DND-41 (cell line): Measurements from ENCODE around the gene ELL.
"Not testable (repeated sequence)": the region's sequence is repeated elsewhere in the genome, so short reads cannot be mapped to it uniquely, and the experiment has no call there.

Source experiments
- ATAC-seq: fragments of 200-7000 bp; cut with Tn5 transposase; 3 replicates; pipeline ENCODE4 v1.9.1; 2021; ENCODE audit warnings: low read depth; ENCODE audit not compliant: insufficient read depth
- DNase-seq: peaks from one replicate; pipeline ENCODE4 v3.0.0-alpha.2; 2020
- H2AFZ ChIP-seq: 2 replicates; pipeline ENCODE4 v1.6.0; 2012; ENCODE audit warnings: low read depth, low read length
- H3K27ac ChIP-seq: 2 replicates; pipeline ENCODE4 v1.5.1; 2012; ENCODE audit warnings: low read length, inconsistent platforms
- H3K27me3 ChIP-seq: fragments of 200-600 bp; sonication (generic); 2 replicates; pipeline ENCODE4 v1.6.0; 2012; ENCODE audit warnings: low read length, mild to moderate bottlenecking, inconsistent platforms; ENCODE audit not compliant: insufficient read depth, poor library complexity
- H3K36me3 ChIP-seq: 2 replicates; pipeline ENCODE4 v1.5.1; 2012; ENCODE audit warnings: low read length, inconsistent platforms; ENCODE audit not compliant: insufficient read depth
- H3K4me1 ChIP-seq: 2 replicates; pipeline ENCODE4 v1.5.1; 2012; ENCODE audit warnings: mild to moderate bottlenecking, low read length; ENCODE audit not compliant: insufficient read depth
- H3K4me2 ChIP-seq: 2 replicates; pipeline ENCODE4 v1.6.0; 2012; ENCODE audit warnings: mild to moderate bottlenecking, moderate library complexity, low read length, inconsistent platforms; ENCODE audit not compliant: insufficient read depth
- H3K4me3 ChIP-seq, 2 experiments: fragments of 200-600 bp in 1 of 2; shearing (Covaris generic) in 1 of 2; 2 replicates each; pipeline ENCODE4 v1.5.1; 2012 to 2016; ENCODE audit warnings: inconsistent platforms in 2 of 2, low read length in 2 of 2, mild to moderate bottlenecking in 2 of 2, low read depth in 1 of 2, moderate library complexity in 1 of 2
- H3K79me2 ChIP-seq: 2 replicates; pipeline ENCODE4 v1.6.0; 2012; ENCODE audit warnings: low read length, inconsistent platforms; ENCODE audit not compliant: insufficient read depth
- H3K9ac ChIP-seq: 2 replicates; pipeline ENCODE4 v1.6.0; 2012; ENCODE audit warnings: low read depth, mild to moderate bottlenecking, inconsistent platforms, low read length, moderate library complexity
- H3K9me3 ChIP-seq: 2 replicates; pipeline ENCODE4 v1.5.1; 2012; ENCODE audit warnings: low read length, moderate library complexity, mild to moderate bottlenecking, inconsistent platforms; ENCODE audit not compliant: insufficient read depth, severe bottlenecking
- H4K20me1 ChIP-seq: 2 replicates; pipeline ENCODE4 v1.6.0; 2012; ENCODE audit warnings: low read length; ENCODE audit not compliant: insufficient read depth
- EZH2 ChIP-seq: IDR thresholded peaks from 3 replicates; pipeline ENCODE4 v1.6.1; 2012; ENCODE audit warnings: borderline replicate concordance, low read depth, mild to moderate bottlenecking, moderate library complexity, low read length, inconsistent platforms; ENCODE audit not compliant: severe bottlenecking
- TF ChIP-seq, protein P1 (sequence below): IDR thresholded peaks from 2 replicates; pipeline ENCODE4 v1.5.1; 2012; ENCODE audit warnings: borderline replicate concordance, low read length, moderate library complexity, mild to moderate bottlenecking; ENCODE audit not compliant: poor library complexity, severe bottlenecking; ENCODE audit errors: extremely low read depth

The ELL gene

DNA sequence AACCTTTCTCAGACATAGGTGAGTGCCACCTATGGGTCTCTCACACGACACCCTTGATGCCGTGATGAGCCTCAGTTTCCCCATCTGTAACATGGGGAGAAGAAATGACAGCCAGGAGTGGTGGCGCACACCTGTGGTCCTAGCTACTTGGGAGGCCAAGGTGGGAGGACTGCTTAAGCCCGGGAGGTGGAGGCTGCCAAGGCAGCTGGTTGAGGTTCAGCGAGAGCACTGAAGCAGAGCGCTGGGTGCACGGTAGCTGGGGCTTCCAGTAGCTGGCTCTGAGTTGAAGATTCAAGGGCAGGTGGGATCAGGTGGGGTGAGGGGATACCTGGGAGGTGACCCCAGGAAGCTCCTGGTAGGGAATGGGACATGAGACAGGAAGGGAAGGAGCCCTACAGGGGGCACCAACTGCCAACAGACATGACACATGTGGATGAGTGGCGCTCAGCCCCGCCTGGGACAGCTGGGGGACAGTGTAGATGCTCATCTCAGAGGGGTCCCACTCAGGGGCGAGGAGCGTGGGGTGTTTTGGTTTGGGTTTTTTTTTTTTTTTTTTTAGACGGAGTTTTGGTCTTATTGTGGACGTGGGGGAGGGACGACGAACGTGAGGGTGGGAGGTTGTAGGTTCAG lies 109.1 kb downstream of the ELL start:
- H3K79me2 ChIP-seq = no peaks in the 10 kb centered on the region
- TF ChIP-seq, protein P1, sequence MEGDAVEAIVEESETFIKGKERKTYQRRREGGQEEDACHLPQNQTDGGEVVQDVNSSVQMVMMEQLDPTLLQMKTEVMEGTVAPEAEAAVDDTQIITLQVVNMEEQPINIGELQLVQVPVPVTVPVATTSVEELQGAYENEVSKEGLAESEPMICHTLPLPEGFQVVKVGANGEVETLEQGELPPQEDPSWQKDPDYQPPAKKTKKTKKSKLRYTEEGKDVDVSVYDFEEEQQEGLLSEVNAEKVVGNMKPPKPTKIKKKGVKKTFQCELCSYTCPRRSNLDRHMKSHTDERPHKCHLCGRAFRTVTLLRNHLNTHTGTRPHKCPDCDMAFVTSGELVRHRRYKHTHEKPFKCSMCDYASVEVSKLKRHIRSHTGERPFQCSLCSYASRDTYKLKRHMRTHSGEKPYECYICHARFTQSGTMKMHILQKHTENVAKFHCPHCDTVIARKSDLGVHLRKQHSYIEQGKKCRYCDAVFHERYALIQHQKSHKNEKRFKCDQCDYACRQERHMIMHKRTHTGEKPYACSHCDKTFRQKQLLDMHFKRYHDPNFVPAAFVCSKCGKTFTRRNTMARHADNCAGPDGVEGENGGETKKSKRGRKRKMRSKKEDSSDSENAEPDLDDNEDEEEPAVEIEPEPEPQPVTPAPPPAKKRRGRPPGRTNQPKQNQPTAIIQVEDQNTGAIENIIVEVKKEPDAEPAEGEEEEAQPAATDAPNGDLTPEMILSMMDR = no peak
- TF ChIP-seq EZH2 = no peak
- H3K9me3 ChIP-seq = no peaks in the 10 kb centered on the region
- H3K27me3 ChIP-seq = peaks cover 23% of the 10 kb centered on the region
- DNase-seq = no peak
- H3K4me1 ChIP-seq = peaks cover 39% of the 10 kb centered on the region
- H3K27ac ChIP-seq = no peak overlapping the region
- no peak overlapping the region for H3K4me2 ChIP-seq
- H3K9ac ChIP-seq = no peak overlapping the region
- H3K36me3 ChIP-seq = no peaks in the 10 kb centered on the region
- ATAC-seq = no peak
- H4K20me1 ChIP-seq = no peaks in the 10 kb centered on the region; the same call in 1 of the 2 replicates
- no peak overlapping the region for H2AFZ ChIP-seq
- H3K4me3 ChIP-seq = no peak overlapping the region

DNA sequence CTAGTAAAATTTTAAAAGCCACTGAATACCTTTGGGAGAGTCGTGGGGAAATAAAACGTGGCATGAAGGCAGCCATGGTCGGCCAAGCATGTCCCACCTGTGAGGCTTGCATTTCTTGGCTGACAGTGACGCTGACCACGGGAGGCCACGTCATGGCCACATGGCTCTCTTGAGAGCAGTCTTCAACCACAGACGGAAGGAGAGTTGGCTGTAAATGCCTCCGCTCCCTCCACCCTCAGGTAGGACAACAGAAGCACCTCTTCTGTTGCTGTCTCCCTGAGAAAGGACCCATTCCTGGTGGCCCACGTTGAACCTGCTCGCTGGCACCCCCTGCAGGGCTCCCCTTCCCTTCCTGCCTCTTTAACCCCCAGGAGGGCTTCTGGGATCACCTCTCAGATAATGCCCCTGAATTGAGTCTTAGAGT lies 113.8 kb downstream of the ELL start:
- Histone ChIP-seq H3K27ac (no peak overlapping the region), H3K9me3 (no peaks in the 10 kb centered on the region), H3K36me3 (no peaks in the 10 kb centered on the region), H4K20me1 (no peaks in the 10 kb centered on the region), H3K4me1 (no peaks in the 10 kb centered on the region), H3K4me3 (no peak overlapping the region), H3K9ac (no peak overlapping the region), H3K79me2 (no peaks in the 10 kb centered on the region), H3K4me2 (no peak overlapping the region), H3K27me3 (no peaks in the 10 kb centered on the region), H2AFZ (no peak overlapping the region)
- DNase-seq (peak; percentile 50), ATAC-seq (0 out of 3 replicates have a peak, but pooled peaks have one; percentile 43)
- TF ChIP-seq EZH2 = no peak
- TF ChIP-seq, protein P1 = peak; percentile 64

DNA sequence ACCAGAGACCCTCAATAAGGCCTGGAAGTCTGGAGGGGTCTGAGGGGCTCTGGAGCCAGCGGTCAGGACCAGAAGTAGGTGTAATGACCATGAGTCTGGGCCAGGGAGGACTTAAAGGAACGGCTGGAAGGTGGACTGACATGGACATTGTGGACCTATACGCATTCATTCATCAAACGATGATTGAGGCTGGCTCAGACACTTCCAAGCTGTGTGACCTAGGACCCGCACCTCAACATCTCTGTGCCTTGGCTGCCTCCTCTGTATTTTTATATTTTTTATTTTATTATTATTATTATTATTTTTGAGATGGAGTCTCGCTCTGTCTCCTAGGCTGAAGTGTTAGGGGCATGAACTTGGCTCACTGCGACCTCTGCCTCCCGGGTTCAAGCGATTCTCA lies 115.1 kb downstream of the ELL start:
- no peaks in the 10 kb centered on the region for H3K9me3 ChIP-seq
- H3K27me3 ChIP-seq = no peaks in the 10 kb centered on the region
- no peak overlapping the region for H3K4me2 ChIP-seq
- H3K36me3 ChIP-seq = no peaks in the 10 kb centered on the region
- H3K27ac ChIP-seq = no peak overlapping the region
- H3K4me3 ChIP-seq = no peak overlapping the region
- no peak for ATAC-seq
- H2AFZ ChIP-seq = no peak overlapping the region
- TF ChIP-seq, protein P1 = no peak
- TF ChIP-seq EZH2 = no peak
- DNase-seq = no peak
- no peaks in the 10 kb centered on the region for H3K79me2 ChIP-seq
- no peaks in the 10 kb centered on the region for H4K20me1 ChIP-seq
- H3K4me1 ChIP-seq = no peaks in the 10 kb centered on the region
- no peak overlapping the region for H3K9ac ChIP-seq

DNA sequence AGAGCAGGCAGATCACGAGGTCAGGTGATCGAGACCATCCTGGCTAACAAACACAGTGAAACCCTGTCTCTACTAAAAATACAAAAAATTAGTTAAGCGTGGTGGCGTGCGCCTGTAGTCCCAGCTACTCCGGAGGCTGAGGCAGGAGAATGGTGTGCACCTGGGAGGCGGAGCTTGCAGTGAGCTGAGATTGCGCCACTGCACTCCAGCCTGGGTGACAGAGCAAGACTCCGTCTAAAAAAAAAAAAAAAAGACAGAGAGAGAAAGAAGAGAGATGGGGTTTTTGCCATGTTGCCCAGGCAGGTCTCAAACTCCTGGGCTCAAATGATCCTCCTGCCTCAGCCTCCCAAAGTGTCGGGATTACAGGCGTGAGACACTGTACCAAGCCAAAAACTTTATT lies 116.1 kb downstream of the ELL start:
- not testable (repeated sequence) for H3K9ac ChIP-seq, H3K4me3 ChIP-seq, ATAC-seq, H3K4me2 ChIP-seq, H4K20me1 ChIP-seq, H3K4me1 ChIP-seq, H3K36me3 ChIP-seq, DNase-seq, H3K27ac ChIP-seq, H2AFZ ChIP-seq, H3K9me3 ChIP-seq, H3K79me2 ChIP-seq, H3K27me3 ChIP-seq

DNA sequence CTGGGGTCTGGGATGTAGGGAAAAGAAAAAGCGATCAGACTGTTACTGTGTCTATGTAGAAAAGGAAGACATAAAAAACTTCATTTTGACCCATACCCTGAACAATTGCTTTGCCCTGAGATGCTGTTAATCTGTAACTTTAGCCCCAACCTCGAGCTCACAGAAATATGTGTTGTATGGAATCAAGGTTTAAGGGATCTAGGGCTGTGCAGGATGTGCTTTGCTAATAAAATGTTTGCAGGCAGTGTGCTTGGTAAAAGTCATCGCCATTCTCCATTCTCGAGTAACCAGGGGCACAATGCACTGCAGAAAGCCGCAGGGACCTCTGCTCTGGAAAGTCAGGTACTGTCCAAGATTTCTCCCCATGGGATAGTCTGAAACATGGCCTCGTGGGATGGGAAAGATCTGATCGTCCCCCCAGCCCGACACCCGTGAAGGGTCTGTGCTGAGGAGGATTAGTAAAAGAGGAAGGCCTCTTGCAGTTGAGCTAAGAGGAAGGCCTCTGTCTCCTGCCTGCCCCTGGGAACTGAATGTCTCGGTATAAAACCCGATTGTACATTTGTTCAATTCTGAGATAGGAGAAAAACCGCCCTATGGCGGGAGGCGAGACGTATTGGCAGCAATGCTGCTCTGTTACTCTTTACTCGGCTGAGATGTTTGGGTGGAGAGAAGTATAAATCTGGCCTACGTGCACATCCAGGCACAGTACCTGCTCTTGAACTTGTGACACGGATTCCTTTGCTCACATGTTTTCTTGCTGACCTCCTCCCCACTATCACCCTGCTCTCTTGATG lies 119.2 kb downstream of the ELL start:
- not testable (repeated sequence) for H3K9me3 ChIP-seq, H4K20me1 ChIP-seq, ATAC-seq, H3K9ac ChIP-seq, H3K36me3 ChIP-seq, H3K27me3 ChIP-seq, H3K4me1 ChIP-seq, DNase-seq, H2AFZ ChIP-seq, H3K4me2 ChIP-seq, H3K4me3 ChIP-seq, H3K79me2 ChIP-seq, H3K27ac ChIP-seq
